ENCODE data around the gene OTUD6A.

OTUD6A gene

DNA sequence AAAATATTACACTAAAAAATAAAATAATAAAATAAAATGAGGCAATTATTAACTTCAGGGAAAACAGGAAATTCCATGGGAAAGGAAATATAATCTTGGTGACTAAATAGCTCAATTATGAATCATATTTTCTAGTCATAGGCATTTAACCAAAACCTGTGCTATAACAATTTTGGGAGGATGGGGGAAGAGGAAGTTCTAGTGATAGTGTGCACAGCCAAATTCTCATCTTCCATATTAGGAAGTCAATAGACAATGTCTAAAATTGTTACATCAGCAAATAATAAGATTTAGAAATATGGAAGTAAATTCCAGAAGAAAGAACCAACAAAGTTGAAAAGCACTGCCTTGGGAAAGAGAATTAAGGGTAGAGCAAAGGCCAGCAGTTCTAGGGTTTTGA, 15.3 kb upstream of the OTUD6A start:
- H3K36me3 ChIP-seq (ENCODE audit: control insufficient read depth in 1 of 2, insufficient read depth in 2 of 2, low read length in 2 of 2) = no peaks in the 10 kb centered on the region
- H3K27me3 ChIP-seq (ENCODE audit: control insufficient read depth in 1 of 2, insufficient read depth in 2 of 2, low read length in 2 of 2) = no peaks in the 10 kb centered on the region
- H3K9me3 ChIP-seq (ENCODE audit: control insufficient read depth in 1 of 2, low read length in 2 of 2) = no peaks in the 10 kb centered on the region
- no peak overlapping the region for H3K27ac ChIP-seq (ENCODE audit: low read depth, low read length)
- H3K9ac ChIP-seq (ENCODE audit: low read depth in 1 of 2, low read length in 2 of 2) = no peak overlapping the region
- no peaks in the 10 kb centered on the region for H3K4me1 ChIP-seq (ENCODE audit: control insufficient read depth in 1 of 2, insufficient read depth in 2 of 2, low read length in 2 of 2)
- H3K4me3 ChIP-seq (ENCODE audit: low read depth in 1 of 2, low read length in 2 of 2) = no peak overlapping the region

DNA sequence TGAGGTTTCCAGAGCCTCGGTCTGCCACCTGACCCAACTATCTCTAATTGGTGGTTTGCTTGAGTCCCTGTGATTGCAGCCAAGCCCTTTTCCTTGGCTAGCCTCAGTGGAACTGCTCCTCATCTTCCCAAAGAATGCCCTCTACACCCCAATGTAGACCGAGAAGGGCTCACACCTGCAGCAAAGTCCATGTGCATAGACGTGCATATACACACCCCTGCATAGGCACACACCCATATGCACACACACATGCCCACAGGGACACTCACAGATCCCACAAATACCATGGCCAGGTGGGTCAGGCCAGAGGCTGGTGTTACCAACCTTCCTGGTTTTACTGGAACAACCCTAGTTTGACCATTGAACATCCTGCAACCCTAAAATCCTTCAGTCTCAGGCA, 12.9 kb upstream of the OTUD6A start:
- Histone ChIP-seq H3K36me3 (ENCODE audit: control insufficient read depth in 1 of 2, insufficient read depth in 2 of 2, low read length in 2 of 2) (no peaks in the 10 kb centered on the region), H3K27me3 (ENCODE audit: control insufficient read depth in 1 of 2, insufficient read depth in 2 of 2, low read length in 2 of 2) (no peaks in the 10 kb centered on the region), H3K27ac (ENCODE audit: low read depth, low read length) (no peak overlapping the region), H3K4me3 (ENCODE audit: low read depth in 1 of 2, low read length in 2 of 2) (no peak overlapping the region), H3K4me1 (ENCODE audit: control insufficient read depth in 1 of 2, insufficient read depth in 2 of 2, low read length in 2 of 2) (no peaks in the 10 kb centered on the region), H3K9me3 (ENCODE audit: control insufficient read depth in 1 of 2, low read length in 2 of 2) (no peaks in the 10 kb centered on the region), H3K9ac (ENCODE audit: low read depth in 1 of 2, low read length in 2 of 2) (no peak overlapping the region)

DNA sequence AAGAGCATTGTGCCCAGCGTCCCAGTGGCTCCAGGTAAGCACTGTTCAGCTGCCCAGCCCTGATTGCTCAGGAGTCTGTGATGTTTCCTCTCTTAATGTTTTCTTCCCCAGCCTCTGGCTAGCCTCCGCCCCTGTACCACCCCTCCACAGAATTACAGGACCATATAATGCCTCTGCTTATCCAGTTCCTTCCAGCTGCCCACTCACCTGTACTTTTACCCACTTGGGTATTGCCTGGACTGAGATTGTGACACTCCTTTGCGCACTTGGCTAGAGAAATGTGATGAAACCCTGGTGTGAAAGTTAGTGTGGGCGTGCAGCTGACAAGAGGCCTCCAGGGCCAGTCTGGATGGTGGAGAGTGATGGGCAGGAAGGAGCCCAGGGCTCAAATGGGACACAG, 12.3 kb upstream of the OTUD6A start, which contains the start of gene AWAT2:
Gene AWAT2 (minus strand): TSS at position 14 of the 400 bp plus-strand sequence. CDS start 6 bp downstream, at position 8.
- no peak within 1 kb of the TSS for H3K9ac ChIP-seq (ENCODE audit: low read depth in 1 of 2, low read length in 2 of 2)
- H3K27me3 ChIP-seq (ENCODE audit: control insufficient read depth in 1 of 2, insufficient read depth in 2 of 2, low read length in 2 of 2) = no peaks in the 10 kb centered on the region
- H3K36me3 ChIP-seq (ENCODE audit: control insufficient read depth in 1 of 2, insufficient read depth in 2 of 2, low read length in 2 of 2) = no peaks in the 10 kb centered on the region
- no peak within 1 kb of the TSS for H3K27ac ChIP-seq (ENCODE audit: low read depth, low read length)
- no peaks in the 10 kb centered on the region for H3K4me1 ChIP-seq (ENCODE audit: control insufficient read depth in 1 of 2, insufficient read depth in 2 of 2, low read length in 2 of 2)
- no peak within 1 kb of the TSS for H3K4me3 ChIP-seq (ENCODE audit: low read depth in 1 of 2, low read length in 2 of 2)
- no peaks in the 10 kb centered on the region for H3K9me3 ChIP-seq (ENCODE audit: control insufficient read depth in 1 of 2, low read length in 2 of 2)

DNA sequence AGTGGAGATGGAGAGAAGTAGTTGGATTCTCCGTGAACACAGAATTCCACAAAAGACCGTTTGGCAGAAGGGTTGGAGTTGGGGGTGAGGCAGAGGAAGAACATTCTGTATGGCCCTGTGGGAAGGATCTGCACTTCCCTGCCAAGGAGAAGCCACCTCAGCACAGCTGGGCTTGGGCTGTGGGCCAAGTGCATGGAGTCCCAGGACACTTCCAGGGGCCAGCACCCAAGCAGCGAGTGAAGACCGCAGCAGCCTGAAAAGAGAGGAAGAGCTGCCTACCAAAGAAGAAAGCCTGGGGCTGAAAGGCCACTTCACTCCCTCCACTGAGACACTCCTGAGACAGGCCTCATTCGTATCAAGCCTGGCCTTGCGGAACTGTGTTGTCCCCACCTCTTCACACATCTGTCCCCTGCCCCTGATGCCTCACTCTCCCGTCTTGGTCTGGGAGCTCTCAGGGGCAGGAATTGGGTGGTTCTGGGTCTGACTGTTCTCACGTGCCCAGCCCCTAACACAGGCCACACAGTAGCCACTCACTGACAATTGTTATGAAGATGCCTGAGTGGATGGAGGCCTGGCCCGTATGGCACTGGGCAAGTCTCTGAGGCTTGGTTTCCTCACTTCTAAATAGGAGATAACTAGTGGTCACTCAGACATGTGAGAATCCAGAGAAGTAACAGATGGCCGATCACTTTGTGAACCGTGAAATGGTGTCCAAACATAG, 9.2 kb upstream of the OTUD6A start:
- no peaks in the 10 kb centered on the region for H3K36me3 ChIP-seq (ENCODE audit: control insufficient read depth in 1 of 2, insufficient read depth in 2 of 2, low read length in 2 of 2)
- no peak overlapping the region for H3K9ac ChIP-seq (ENCODE audit: low read depth in 1 of 2, low read length in 2 of 2)
- no peaks in the 10 kb centered on the region for H3K9me3 ChIP-seq (ENCODE audit: control insufficient read depth in 1 of 2, low read length in 2 of 2)
- H3K27me3 ChIP-seq (ENCODE audit: control insufficient read depth in 1 of 2, insufficient read depth in 2 of 2, low read length in 2 of 2) = no peaks in the 10 kb centered on the region
- H3K4me3 ChIP-seq (ENCODE audit: low read depth in 1 of 2, low read length in 2 of 2) = no peak overlapping the region
- no peaks in the 10 kb centered on the region for H3K4me1 ChIP-seq (ENCODE audit: control insufficient read depth in 1 of 2, insufficient read depth in 2 of 2, low read length in 2 of 2)
- no peak overlapping the region for H3K27ac ChIP-seq (ENCODE audit: low read depth, low read length)

DNA sequence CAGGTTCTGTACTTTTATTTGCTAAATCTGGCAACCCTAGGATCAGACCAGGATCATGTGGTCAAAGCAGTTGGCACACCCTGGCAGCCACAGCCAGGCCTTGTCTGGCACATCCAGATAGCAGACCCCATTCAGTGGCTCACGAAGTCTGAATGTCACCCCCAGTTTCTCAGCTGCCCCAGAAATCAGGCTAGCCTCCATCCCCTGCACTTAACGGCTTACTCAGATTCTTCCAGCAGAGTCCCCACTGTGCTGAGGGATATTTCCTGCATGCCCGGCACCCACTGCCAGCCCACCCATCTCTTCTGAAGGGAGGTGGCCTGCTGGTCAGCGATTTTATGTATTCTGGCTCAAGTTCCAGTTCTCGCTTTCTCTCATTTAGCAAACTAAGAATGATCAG, 7.9 kb upstream of the OTUD6A start:
- H3K27me3 ChIP-seq (ENCODE audit: control insufficient read depth in 1 of 2, insufficient read depth in 2 of 2, low read length in 2 of 2) = no peaks in the 10 kb centered on the region

DNA sequence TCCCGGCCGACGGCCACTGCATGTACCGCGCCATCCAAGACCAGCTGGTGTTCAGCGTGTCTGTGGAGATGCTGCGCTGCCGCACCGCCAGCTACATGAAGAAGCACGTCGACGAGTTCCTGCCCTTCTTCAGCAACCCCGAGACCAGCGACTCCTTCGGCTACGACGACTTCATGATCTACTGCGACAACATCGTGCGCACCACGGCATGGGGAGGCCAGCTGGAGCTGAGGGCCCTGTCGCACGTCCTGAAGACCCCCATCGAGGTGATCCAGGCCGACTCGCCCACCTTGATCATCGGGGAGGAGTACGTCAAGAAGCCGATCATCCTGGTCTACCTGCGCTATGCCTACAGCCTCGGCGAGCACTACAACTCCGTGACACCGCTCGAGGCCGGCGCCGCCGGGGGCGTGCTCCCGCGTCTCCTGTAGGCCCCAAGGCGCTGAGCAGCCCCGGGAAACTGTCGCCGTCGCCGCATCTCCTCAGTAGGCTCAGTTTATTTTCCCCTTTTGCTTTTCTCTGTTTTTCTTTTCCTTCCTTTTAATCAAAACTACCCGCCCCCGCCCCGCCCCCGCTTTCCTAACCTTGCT, 799 bp downstream of the OTUD6A start:
- no peak overlapping the region for H3K27ac ChIP-seq (ENCODE audit: low read depth, low read length)
- no peaks in the 10 kb centered on the region for H3K36me3 ChIP-seq (ENCODE audit: control insufficient read depth in 1 of 2, insufficient read depth in 2 of 2, low read length in 2 of 2)
- H3K9ac ChIP-seq (ENCODE audit: low read depth in 1 of 2, low read length in 2 of 2) = no peak overlapping the region

More for the DNA sequence above, 7.9 kb upstream of the OTUD6A start:
- no peak overlapping the region for H3K9ac ChIP-seq (ENCODE audit: low read depth in 1 of 2, low read length in 2 of 2)
- H3K4me3 ChIP-seq (ENCODE audit: low read depth in 1 of 2, low read length in 2 of 2) = no peak overlapping the region
- no peaks in the 10 kb centered on the region for H3K4me1 ChIP-seq (ENCODE audit: control insufficient read depth in 1 of 2, insufficient read depth in 2 of 2, low read length in 2 of 2)
- H3K27ac ChIP-seq (ENCODE audit: low read depth, low read length) = no peak overlapping the region
- no peaks in the 10 kb centered on the region for H3K9me3 ChIP-seq (ENCODE audit: control insufficient read depth in 1 of 2, low read length in 2 of 2)
- H3K36me3 ChIP-seq (ENCODE audit: control insufficient read depth in 1 of 2, insufficient read depth in 2 of 2, low read length in 2 of 2) = no peaks in the 10 kb centered on the region

DNA sequence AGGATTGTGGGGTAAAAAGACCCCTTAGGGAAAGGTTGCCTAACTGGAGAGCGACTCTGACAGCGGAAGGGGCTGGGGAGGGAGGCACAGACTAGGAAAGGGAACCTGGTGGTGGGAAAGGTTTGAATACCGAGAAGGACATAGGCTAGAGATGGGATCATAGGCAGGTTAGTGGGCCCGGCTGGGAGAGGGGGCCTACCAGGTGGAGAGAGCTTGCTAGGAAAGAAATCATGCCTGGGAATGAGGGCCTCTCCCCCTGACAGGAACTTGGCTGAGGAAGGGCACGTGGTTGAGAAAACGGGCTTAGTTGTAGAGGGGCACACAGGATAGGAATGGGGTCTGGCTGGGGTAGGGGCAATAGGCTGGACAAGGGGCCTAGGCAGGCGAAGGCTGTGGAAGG, 4.4 kb downstream of the OTUD6A start:
- H3K36me3 ChIP-seq (ENCODE audit: control insufficient read depth in 1 of 2, insufficient read depth in 2 of 2, low read length in 2 of 2) = no peaks in the 10 kb centered on the region

More for the DNA sequence above, 799 bp downstream of the OTUD6A start:
- H3K9me3 ChIP-seq (ENCODE audit: control insufficient read depth in 1 of 2, low read length in 2 of 2) = no peaks in the 10 kb centered on the region
- H3K4me3 ChIP-seq (ENCODE audit: low read depth in 1 of 2, low read length in 2 of 2) = no peak overlapping the region
- no peaks in the 10 kb centered on the region for H3K27me3 ChIP-seq (ENCODE audit: control insufficient read depth in 1 of 2, insufficient read depth in 2 of 2, low read length in 2 of 2)
- no peaks in the 10 kb centered on the region for H3K4me1 ChIP-seq (ENCODE audit: control insufficient read depth in 1 of 2, insufficient read depth in 2 of 2, low read length in 2 of 2)

DNA sequence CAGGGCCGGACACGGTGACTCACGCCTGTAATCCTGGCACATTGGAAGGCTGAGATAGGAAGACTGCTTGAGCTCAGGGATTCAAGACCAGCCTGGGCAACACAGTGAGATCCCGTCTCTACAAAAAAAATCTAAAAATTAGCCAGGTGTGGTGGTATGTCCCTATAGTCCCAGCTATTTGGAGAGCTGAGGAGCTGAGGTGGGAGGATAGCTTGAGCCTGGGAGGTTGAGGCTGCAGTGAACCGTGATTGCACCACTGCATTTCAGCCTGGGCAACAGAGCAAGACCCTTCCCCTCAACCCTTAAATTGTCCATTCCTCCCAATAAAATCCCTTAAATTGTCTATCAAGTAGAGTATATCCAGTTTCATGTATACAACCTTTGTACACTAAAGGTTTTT, 17.0 kb downstream of the OTUD6A start:
- H3K9me3 ChIP-seq (ENCODE audit: control insufficient read depth in 1 of 2, low read length in 2 of 2) = no peaks in the 10 kb centered on the region
- no peaks in the 10 kb centered on the region for H3K36me3 ChIP-seq (ENCODE audit: control insufficient read depth in 1 of 2, insufficient read depth in 2 of 2, low read length in 2 of 2)
- no peak overlapping the region for H3K4me3 ChIP-seq (ENCODE audit: low read depth in 1 of 2, low read length in 2 of 2)
- no peaks in the 10 kb centered on the region for H3K27me3 ChIP-seq (ENCODE audit: control insufficient read depth in 1 of 2, insufficient read depth in 2 of 2, low read length in 2 of 2)
- no peaks in the 10 kb centered on the region for H3K4me1 ChIP-seq (ENCODE audit: control insufficient read depth in 1 of 2, insufficient read depth in 2 of 2, low read length in 2 of 2)
- no peak overlapping the region for H3K27ac ChIP-seq (ENCODE audit: low read depth, low read length)
- no peak overlapping the region for H3K9ac ChIP-seq (ENCODE audit: low read depth in 1 of 2, low read length in 2 of 2)

More for the DNA sequence above, 4.4 kb downstream of the OTUD6A start:
- no peaks in the 10 kb centered on the region for H3K4me1 ChIP-seq (ENCODE audit: control insufficient read depth in 1 of 2, insufficient read depth in 2 of 2, low read length in 2 of 2)
- no peaks in the 10 kb centered on the region for H3K9me3 ChIP-seq (ENCODE audit: control insufficient read depth in 1 of 2, low read length in 2 of 2)
- no peaks in the 10 kb centered on the region for H3K27me3 ChIP-seq (ENCODE audit: control insufficient read depth in 1 of 2, insufficient read depth in 2 of 2, low read length in 2 of 2)
- no peak overlapping the region for H3K9ac ChIP-seq (ENCODE audit: low read depth in 1 of 2, low read length in 2 of 2)
- H3K27ac ChIP-seq (ENCODE audit: low read depth, low read length) = no peak overlapping the region
- no peak overlapping the region for H3K4me3 ChIP-seq (ENCODE audit: low read depth in 1 of 2, low read length in 2 of 2)

DNA sequence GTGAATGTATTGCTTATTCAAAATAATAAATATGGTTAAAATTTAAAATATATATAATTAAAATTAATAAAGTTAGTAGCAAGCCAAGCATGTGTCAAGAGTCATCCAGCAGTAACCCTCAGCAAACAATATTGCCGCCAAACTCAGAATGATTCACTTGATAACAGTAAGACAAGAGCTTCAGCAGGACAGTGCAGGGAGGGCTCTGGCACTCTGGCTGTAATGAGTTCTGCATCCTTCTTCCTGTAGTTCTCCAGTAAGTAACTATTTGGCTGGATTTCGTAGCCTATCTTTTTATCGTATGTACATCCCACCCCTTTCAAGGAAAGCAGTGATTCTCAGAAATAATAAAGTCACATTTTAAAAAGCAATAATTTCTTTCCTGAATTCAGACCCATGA, 17.6 kb downstream of the OTUD6A start:
- Histone ChIP-seq H3K27me3 (ENCODE audit: control insufficient read depth in 1 of 2, insufficient read depth in 2 of 2, low read length in 2 of 2) (no peaks in the 10 kb centered on the region), H3K4me1 (ENCODE audit: control insufficient read depth in 1 of 2, insufficient read depth in 2 of 2, low read length in 2 of 2) (no peaks in the 10 kb centered on the region), H3K4me3 (ENCODE audit: low read depth in 1 of 2, low read length in 2 of 2) (no peak overlapping the region), H3K27ac (ENCODE audit: low read depth, low read length) (no peak overlapping the region), H3K9ac (ENCODE audit: low read depth in 1 of 2, low read length in 2 of 2) (no peak overlapping the region), H3K36me3 (ENCODE audit: control insufficient read depth in 1 of 2, insufficient read depth in 2 of 2, low read length in 2 of 2) (no peaks in the 10 kb centered on the region), H3K9me3 (ENCODE audit: control insufficient read depth in 1 of 2, low read length in 2 of 2) (no peaks in the 10 kb centered on the region)

DNA sequence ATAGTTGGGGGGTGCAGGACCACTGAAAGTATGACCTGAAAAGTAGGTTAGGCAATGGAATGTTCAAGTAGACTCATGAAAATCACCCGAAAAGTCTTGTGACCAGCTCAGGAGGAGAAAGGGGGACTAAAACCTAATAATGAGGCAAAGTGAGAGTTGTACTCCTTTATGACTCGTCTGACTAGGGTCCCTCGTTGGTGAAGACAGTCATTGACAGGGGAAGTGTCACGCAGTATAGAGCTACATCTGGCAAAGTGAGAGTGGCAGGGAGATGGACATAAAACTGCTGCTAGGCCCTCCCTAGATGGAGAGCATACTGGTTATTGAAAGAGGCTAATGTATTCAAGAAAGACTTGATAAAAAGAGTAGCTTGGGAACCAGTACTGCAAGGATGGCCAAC, 20.5 kb downstream of the OTUD6A start:
- Histone ChIP-seq H3K4me1 (ENCODE audit: control insufficient read depth in 1 of 2, insufficient read depth in 2 of 2, low read length in 2 of 2) (no peaks in the 10 kb centered on the region), H3K9me3 (ENCODE audit: control insufficient read depth in 1 of 2, low read length in 2 of 2) (no peaks in the 10 kb centered on the region), H3K27ac (ENCODE audit: low read depth, low read length) (no peak overlapping the region), H3K27me3 (ENCODE audit: control insufficient read depth in 1 of 2, insufficient read depth in 2 of 2, low read length in 2 of 2) (no peaks in the 10 kb centered on the region), H3K9ac (ENCODE audit: low read depth in 1 of 2, low read length in 2 of 2) (no peak overlapping the region), H3K4me3 (ENCODE audit: low read depth in 1 of 2, low read length in 2 of 2) (no peak overlapping the region), H3K36me3 (ENCODE audit: control insufficient read depth in 1 of 2, insufficient read depth in 2 of 2, low read length in 2 of 2) (no peaks in the 10 kb centered on the region)

Measured in duodenal mucosa (tissue), 2 donors.